Ovary (tissue), 9 donors: ENCODE results near the gene UMOD. TPM values are rescaled to one million over a fixed set of nuclear protein-coding genes. Genes with fewer than 3 reads are reported as not detected.

Source experiments
- DNase-seq, 5 donors: peaks; one replicate each; pipeline ENCODE4 v3.0.0-alpha.2; 2019 to 2020
- H3K27ac ChIP-seq, 2 donors: fragments of 200-600 bp; one replicate each; pipeline versions ENCODE4 v1.5.1 to v1.8.0; 2019 to 2022
- H3K27me3 ChIP-seq: fragments of 200-600 bp; one replicate; pipeline ENCODE4 v1.8.0; 2022
- H3K36me3 ChIP-seq: fragments of 200-600 bp; sonication (generic); one replicate; pipeline ENCODE4 v1.5.1; 2019
- H3K4me1 ChIP-seq: one replicate; pipeline ENCODE4 v1.8.1; 2013; ENCODE audit warnings: mild to moderate bottlenecking, moderate library complexity; ENCODE audit not compliant: insufficient read depth
- H3K4me3 ChIP-seq: fragments of 200-600 bp; sonication (generic); one replicate; pipeline ENCODE4 v1.5.1; 2017
- H3K9me3 ChIP-seq, 2 donors: fragments of 200-600 bp in 1 of 2; sonication (generic) in 1 of 2; one replicate each; pipeline versions ENCODE4 v1.5.1 to v1.8.1; 2013 to 2019; ENCODE audit warnings: mild to moderate bottlenecking in 1 of 2, moderate library complexity in 1 of 2
- EP300 ChIP-seq: sonication (generic); formaldehyde crosslinking; IDR thresholded peaks from one replicate; pipeline ENCODE4 v1.6.1; 2017; ENCODE audit warnings: antibody characterized with exemption
- POLR2A ChIP-seq: fragments of 450-650 bp; IDR thresholded peaks from one replicate; pipeline ENCODE4 v1.6.1; 2017; ENCODE audit warnings: antibody characterized with exemption, mild to moderate bottlenecking, moderate library complexity
- WGBS, 3 donors: extraction: QIAGEN DNeasy Blood & Tissue Kit in 1 of 3; methylation state at CpG; one replicate each; pipeline versions ENCODE4 v1.1.5 to v1.1.7; 2013 to 2017; 5-methylcytosine and 5-hydroxymethylcytosine counted together
- intact Hi-C, 4 donors: fragments of 100-400 bp; cut with DNase I; formaldehyde crosslinking; loops; one replicate each; pipeline versions ENCODE4 v1.11.0 to v1.15.1; 2022 to 2023
- polyA plus RNA-seq, 2 donors: library from polyadenylated mRNA; stranded (reverse); fragments of 200-250 nt in 1 of 2; fragments of 350-450 nt in 1 of 2; fragmentation: Illumina TruSeq in 1 of 2; extraction: RNeasy Lipid Tissue Mini Kit (QIAGEN cat#74804) in 1 of 2; gene quantifications; one replicate each; pipeline ENCODE4 v1.2.3, GENCODE V29; 2013 to 2014
- total RNA-seq, 7 donors: library from RNA; depleted of rRNA in 2 of 7; stranded (reverse); fragments of >200 nt in 2 of 7; fragmentation: NEBNext Ultra II Directional in 3 of 7; extraction: Animal tissue kit (Norgen Biotek cat#: 25700) in 3 of 7; gene quantifications; one replicate each; pipeline versions ENCODE4 v1.1.0 to v1.2.4, GENCODE V29; 2016 to 2023
- TF ChIP-seq, protein P1 (sequence below), 3 donors: fragments of 450-650 bp in 2 of 3; fragments of 200-600 bp in 1 of 3; IDR thresholded peaks; one replicate each; pipeline versions ENCODE4 v1.5.1 to v1.8.0; 2016 to 2022; ENCODE audit warnings: antibody characterized with exemption in 3 of 3, mild to moderate bottlenecking in 1 of 3
- donor health status: DM: no; HTN: no; CAD: no; lungs with moderate emphysema.
- donor health status: DM: no; HTN: no; CAD: no.
- donor health status: Bipolar disorder and iron deficiency.
- donor health status: DM: yes; HTN: yes; CAD: no.
- donor health status: DM: no; HTN: no; CAD: no.
- donor health status: DM: yes; HTN: yes; CAD: no.

Gene UMOD
- total and polyA plus RNA-seq, 9 donors: not detected

DNA sequence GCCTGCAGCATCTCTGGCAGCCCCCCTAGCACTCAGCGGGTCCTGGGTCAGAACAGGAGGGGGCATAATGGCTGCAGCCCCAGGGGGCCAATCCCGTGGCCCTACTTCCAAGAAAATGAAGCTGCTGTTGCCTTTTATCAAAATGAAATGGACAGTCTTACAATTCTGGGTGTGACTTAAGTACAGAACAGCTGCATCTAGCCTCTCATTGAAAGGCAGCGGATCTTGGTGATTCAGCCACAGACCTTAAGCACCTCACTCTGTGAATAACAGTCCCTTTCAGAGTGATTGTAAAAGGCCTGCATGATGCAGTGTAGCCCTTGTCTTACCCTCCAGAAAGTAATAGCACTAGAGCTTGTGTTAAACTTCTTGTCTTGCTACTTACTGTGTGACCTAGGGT is 11.5 kb upstream of the UMOD start:
- H3K27ac ChIP-seq: no peak overlapping the region
- intact Hi-C loops: loop anchor here in 1 of 4 donors (10.0 kb wide), 1 partner anchor 449 kb away; no protein-coding TSS in a partner anchor
- H3K27me3 ChIP-seq: no peaks in the 10 kb centered on the region
- no peak overlapping the region for H3K4me3 ChIP-seq
- DNase-seq: no peak
- no peaks in the 10 kb centered on the region for H3K36me3 ChIP-seq
- H3K4me1 ChIP-seq: no peaks in the 10 kb centered on the region
- 75 to 78% (median 76%) methylated on average over 3 of the region's 3 CpGs for WGBS, 3 donors
- no peak for TF ChIP-seq EP300
- TF ChIP-seq, protein P1, sequence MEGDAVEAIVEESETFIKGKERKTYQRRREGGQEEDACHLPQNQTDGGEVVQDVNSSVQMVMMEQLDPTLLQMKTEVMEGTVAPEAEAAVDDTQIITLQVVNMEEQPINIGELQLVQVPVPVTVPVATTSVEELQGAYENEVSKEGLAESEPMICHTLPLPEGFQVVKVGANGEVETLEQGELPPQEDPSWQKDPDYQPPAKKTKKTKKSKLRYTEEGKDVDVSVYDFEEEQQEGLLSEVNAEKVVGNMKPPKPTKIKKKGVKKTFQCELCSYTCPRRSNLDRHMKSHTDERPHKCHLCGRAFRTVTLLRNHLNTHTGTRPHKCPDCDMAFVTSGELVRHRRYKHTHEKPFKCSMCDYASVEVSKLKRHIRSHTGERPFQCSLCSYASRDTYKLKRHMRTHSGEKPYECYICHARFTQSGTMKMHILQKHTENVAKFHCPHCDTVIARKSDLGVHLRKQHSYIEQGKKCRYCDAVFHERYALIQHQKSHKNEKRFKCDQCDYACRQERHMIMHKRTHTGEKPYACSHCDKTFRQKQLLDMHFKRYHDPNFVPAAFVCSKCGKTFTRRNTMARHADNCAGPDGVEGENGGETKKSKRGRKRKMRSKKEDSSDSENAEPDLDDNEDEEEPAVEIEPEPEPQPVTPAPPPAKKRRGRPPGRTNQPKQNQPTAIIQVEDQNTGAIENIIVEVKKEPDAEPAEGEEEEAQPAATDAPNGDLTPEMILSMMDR (IDR thresholded peaks at IDR 0.05): no peak
- no peak for TF ChIP-seq POLR2A
- H3K9me3 ChIP-seq: no peaks in the 10 kb centered on the region

DNA sequence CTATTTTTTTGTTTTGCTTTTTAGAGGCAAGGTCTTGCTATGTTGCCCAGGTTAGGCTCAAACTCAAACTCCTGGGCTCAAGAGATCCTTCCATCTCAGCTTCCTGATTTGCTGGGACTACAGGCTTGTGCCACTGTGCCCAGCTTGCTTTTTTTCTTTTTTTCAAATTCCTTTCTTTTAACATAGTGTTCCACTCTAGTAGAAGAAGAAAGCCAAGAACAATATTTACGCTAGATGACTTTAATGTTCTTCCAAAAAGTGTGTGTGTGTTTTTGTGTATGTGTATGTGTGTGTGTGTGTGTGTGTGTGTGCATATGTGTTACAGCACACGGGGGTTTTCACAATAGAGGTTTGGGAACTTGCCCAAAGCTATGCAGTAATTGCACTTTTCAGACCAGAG is 10.7 kb upstream of the UMOD start:
- no peak overlapping the region for H3K4me3 ChIP-seq
- no peaks in the 10 kb centered on the region for H3K27me3 ChIP-seq
- H3K27ac ChIP-seq: no peak overlapping the region
- no peaks in the 10 kb centered on the region for H3K9me3 ChIP-seq
- intact Hi-C loops: loop anchor here in 1 of 4 donors (10.0 kb wide), 1 partner anchor 448 kb away; no protein-coding TSS in a partner anchor
- no peak for TF ChIP-seq EP300
- TF ChIP-seq POLR2A: no peak
- TF ChIP-seq, protein P1 (IDR thresholded peaks at IDR 0.05): no peak
- 36 to 46% (median 42%) methylated on average over 2 of the region's 2 CpGs for WGBS, 3 donors
- H3K4me1 ChIP-seq: no peaks in the 10 kb centered on the region
- DNase-seq: no peak
- H3K36me3 ChIP-seq: no peaks in the 10 kb centered on the region

DNA sequence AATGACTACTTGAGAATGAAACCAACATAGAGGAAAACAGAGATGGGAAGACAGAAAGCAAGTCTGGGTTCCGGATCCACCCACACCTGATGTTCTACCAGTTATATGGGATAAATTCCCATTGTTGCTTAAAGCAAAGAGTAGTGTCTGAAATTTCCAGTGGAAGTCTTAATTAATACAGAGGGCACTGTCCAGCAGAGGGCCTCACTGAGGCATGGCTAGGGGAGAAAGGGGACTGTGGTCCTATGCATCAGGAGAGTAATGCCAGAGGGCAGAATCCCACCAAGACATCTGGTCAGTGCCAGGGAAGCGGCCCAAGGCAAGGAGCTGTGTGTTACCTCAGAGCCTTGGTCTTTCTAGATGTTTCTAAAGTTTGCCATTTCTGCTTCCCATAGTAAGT is 7.5 kb upstream of the UMOD start:
- WGBS, 3 donors: 57 to 65% (median 59%) methylated on average over 2 of the region's 2 CpGs
- Histone ChIP-seq H3K4me1 (no peaks in the 10 kb centered on the region), H3K9me3 (no peaks in the 10 kb centered on the region), H3K27me3 (no peaks in the 10 kb centered on the region), H3K36me3 (no peaks in the 10 kb centered on the region), H3K4me3 (no peak overlapping the region), H3K27ac (no peak overlapping the region)
- intact Hi-C loops: loop anchor here in 1 of 4 donors (10.0 kb wide), 1 partner anchor 445 kb away; no protein-coding TSS in a partner anchor
- DNase-seq: no peak
- TF ChIP-seq, protein P1 (IDR thresholded peaks at IDR 0.05): no peak
- no peak for TF ChIP-seq POLR2A
- no peak for TF ChIP-seq EP300

DNA sequence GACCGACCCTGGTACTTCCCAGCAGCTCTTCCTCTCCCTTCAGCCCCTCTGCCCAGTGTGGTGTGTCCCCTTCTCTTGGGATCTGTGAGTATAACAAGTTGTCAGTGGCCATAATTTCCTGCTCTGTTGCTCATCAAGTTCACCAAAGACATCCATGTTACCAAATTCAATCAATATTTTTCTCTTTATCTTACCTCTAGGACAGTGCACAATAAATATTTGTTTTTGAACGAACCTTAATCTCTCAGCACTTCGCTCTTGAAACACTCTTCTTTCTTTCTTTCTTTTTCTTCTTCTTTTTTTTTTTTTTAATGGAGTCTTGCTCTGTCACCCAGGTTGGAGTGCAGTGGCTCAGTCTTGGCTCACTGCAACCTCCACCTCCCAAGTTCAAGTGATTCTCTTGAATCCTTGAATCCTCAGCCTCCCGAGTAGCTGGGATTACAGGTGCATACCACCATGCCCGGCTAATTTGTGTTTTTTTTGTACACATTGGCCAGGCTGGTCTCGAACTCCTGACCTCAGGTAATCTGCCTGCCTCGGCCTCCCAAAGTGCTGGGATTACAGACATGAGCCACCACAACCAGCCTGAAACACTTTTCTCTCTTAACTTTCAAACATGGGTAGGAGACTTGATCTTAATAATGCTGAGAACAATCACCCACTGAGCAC is 2.7 kb upstream of the UMOD start:
- H3K36me3 ChIP-seq: no peaks in the 10 kb centered on the region
- intact Hi-C loops: no loop called here
- no peak for TF ChIP-seq EP300
- TF ChIP-seq, protein P1 (IDR thresholded peaks at IDR 0.05): no peak
- no peak for TF ChIP-seq POLR2A
- no peaks in the 10 kb centered on the region for H3K27me3 ChIP-seq
- H3K27ac ChIP-seq: no peak overlapping the region
- no peak for DNase-seq
- H3K9me3 ChIP-seq: no peaks in the 10 kb centered on the region
- H3K4me3 ChIP-seq: no peak overlapping the region
- no peaks in the 10 kb centered on the region for H3K4me1 ChIP-seq
- WGBS, 3 donors: 71 to 75% (median 74%) methylated on average over 7 of the region's 7 CpGs
